Astrocyte of the spinal cord (primary cell): Measurements from ENCODE around the gene PEX1.

Experiments used
- DNase-seq: peaks from one replicate; pipeline ENCODE4 v3.0.0; 2011; ENCODE audit warnings: low read depth, low spot score
- H3K4me3 ChIP-seq: 2 replicates; pipeline ENCODE4 v1.5.1; 2011; ENCODE audit warnings: low read depth, mild to moderate bottlenecking, low read length, moderate library complexity
- CTCF ChIP-seq: IDR thresholded peaks from 2 replicates; pipeline ENCODE4 v1.5.1; 2012; ENCODE audit warnings: low read depth, mild to moderate bottlenecking, low read length, inconsistent platforms
- in situ Hi-C: cut with HindIII; loops from 2 replicates; pipeline ENCODE4 v1.10.0; 2017; ENCODE audit warnings: low sequenced_read_pairs

PEX1 gene

GRCh38 chr7:92508946-92509345 lies 19.4 kb downstream of the PEX1 start:
- no peak for DNase-seq
- no peak overlapping the region for H3K4me3 ChIP-seq
- in situ Hi-C loops: no loop called here
- TF ChIP-seq CTCF: no peak

- DNase-seq: no peak
- no peak overlapping the region for H3K4me3 ChIP-seq
- TF ChIP-seq CTCF: no peak
- in situ Hi-C loops: no loop called here
Observed at GRCh38 chr7:92506363-92506762, 22.0 kb downstream of the PEX1 start.

GRCh38 chr7:92504563-92504962 lies 23.8 kb downstream of the PEX1 start:
- in situ Hi-C loops: no loop called here
- no peak overlapping the region for H3K4me3 ChIP-seq
- no peak for DNase-seq

GRCh38 chr7:92503767-92504166 lies 24.6 kb downstream of the PEX1 start:
- TF ChIP-seq CTCF: no peak

More at GRCh38 chr7:92504563-92504962, 23.8 kb downstream of the PEX1 start:
- TF ChIP-seq CTCF: no peak

GRCh38 chr7:92498557-92498956 lies 29.8 kb downstream of the PEX1 start:
- no peak overlapping the region for H3K4me3 ChIP-seq
- in situ Hi-C loops: no loop called here
- no peak for DNase-seq
- no peak for TF ChIP-seq CTCF

More at GRCh38 chr7:92503767-92504166, 24.6 kb downstream of the PEX1 start:
- no peak overlapping the region for H3K4me3 ChIP-seq
- in situ Hi-C loops: no loop called here
- DNase-seq: no peak

- in situ Hi-C loops: no loop called here
- no peak for TF ChIP-seq CTCF
- no peak for DNase-seq
Observed at GRCh38 chr7:92496876-92497275, 31.4 kb downstream of the PEX1 start.

GRCh38 chr7:92489634-92490033 lies 38.7 kb downstream of the PEX1 start:
- no peak overlapping the region for H3K4me3 ChIP-seq
- TF ChIP-seq CTCF: no peak
- in situ Hi-C loops: no loop called here
- no peak for DNase-seq

More at GRCh38 chr7:92496876-92497275, 31.4 kb downstream of the PEX1 start:
- no peak overlapping the region for H3K4me3 ChIP-seq
